HEK293T (cell line): ENCODE data around the gene WDR36.

ENCODE experiments used
- ARNT ChIP-seq: fragments of 450-650 bp; IDR thresholded peaks from 2 replicates; pipeline ENCODE4 v1.6.1; 2017; ENCODE audit warnings: mild to moderate bottlenecking
- ELF4 ChIP-seq: fragments of 450-650 bp; IDR thresholded peaks from 2 replicates; pipeline ENCODE4 v1.6.1; 2017; ENCODE audit warnings: antibody characterized with exemption
- FOXK2 ChIP-seq: fragments of 450-650 bp; IDR thresholded peaks from 2 replicates; pipeline ENCODE4 v1.6.1; 2016; ENCODE audit warnings: mild to moderate bottlenecking
- FOXM1 ChIP-seq: fragments of 450-650 bp; IDR thresholded peaks from 2 replicates; pipeline ENCODE4 v1.6.1; 2017; ENCODE audit warnings: mild to moderate bottlenecking, borderline replicate concordance
- SP1 ChIP-seq: fragments of 450-650 bp; IDR thresholded peaks from 2 replicates; pipeline ENCODE4 v1.6.1; 2017
- SUZ12 ChIP-seq: fragments of 450-650 bp; IDR thresholded peaks from 2 replicates; pipeline ENCODE4 v1.6.1; 2016; ENCODE audit warnings: mild to moderate bottlenecking

DNA sequence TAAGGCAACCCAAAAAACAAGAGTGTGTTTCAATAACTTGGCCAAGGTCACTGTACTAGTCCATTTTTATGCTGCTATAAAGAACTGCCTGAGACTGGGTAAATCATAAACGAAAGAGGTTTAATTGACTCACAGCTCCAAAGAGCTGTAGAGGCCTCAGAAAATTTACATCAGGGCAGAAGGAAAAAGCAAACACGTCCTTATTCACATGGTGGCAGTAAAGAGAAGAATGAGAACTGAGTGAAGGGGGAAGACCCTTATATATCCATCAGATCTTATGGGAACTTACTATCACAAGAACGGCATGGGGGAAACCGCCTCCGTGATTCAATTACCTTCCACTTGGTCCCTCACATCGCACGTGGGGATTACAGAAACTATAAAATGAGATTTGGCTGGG, 67.7 kb downstream of the WDR36 start:
- TF ChIP-seq ELF4: no peak
- no peak for TF ChIP-seq FOXM1
- TF ChIP-seq ARNT: no peak
- TF ChIP-seq SUZ12: no peak
- no peak for TF ChIP-seq FOXK2
- TF ChIP-seq SP1: no peak
